HUES48 (cell line): ENCODE results near the gene NRL.

Source experiments
- H3K27ac ChIP-seq: one replicate; pipeline ENCODE4 v1.7.0; 2013; ENCODE audit warnings: low read depth, low read length, inconsistent platforms
- H3K27me3 ChIP-seq: 2 replicates; pipeline ENCODE4 v1.6.1; 2013; ENCODE audit warnings: mild to moderate bottlenecking, low read length; ENCODE audit not compliant: control insufficient read depth, insufficient read depth
- H3K36me3 ChIP-seq: 2 replicates; pipeline ENCODE4 v1.6.1; 2013; ENCODE audit warnings: low read length; ENCODE audit not compliant: control insufficient read depth, insufficient read depth
- H3K4me1 ChIP-seq: 2 replicates; pipeline ENCODE4 v1.6.1; 2013; ENCODE audit warnings: mild to moderate bottlenecking, low read length; ENCODE audit not compliant: control insufficient read depth, insufficient read depth
- H3K4me3 ChIP-seq: 2 replicates; pipeline ENCODE4 v1.5.1; 2013; ENCODE audit warnings: mild to moderate bottlenecking, low read depth, low read length
- H3K9ac ChIP-seq: 2 replicates; pipeline ENCODE4 v1.6.1; 2013; ENCODE audit warnings: mild to moderate bottlenecking, low read depth, low read length, moderate library complexity
- H3K9me3 ChIP-seq: 2 replicates; pipeline ENCODE4 v1.6.1; 2013; ENCODE audit warnings: low read length; ENCODE audit not compliant: control insufficient read depth, insufficient read depth

NRL gene

DNA sequence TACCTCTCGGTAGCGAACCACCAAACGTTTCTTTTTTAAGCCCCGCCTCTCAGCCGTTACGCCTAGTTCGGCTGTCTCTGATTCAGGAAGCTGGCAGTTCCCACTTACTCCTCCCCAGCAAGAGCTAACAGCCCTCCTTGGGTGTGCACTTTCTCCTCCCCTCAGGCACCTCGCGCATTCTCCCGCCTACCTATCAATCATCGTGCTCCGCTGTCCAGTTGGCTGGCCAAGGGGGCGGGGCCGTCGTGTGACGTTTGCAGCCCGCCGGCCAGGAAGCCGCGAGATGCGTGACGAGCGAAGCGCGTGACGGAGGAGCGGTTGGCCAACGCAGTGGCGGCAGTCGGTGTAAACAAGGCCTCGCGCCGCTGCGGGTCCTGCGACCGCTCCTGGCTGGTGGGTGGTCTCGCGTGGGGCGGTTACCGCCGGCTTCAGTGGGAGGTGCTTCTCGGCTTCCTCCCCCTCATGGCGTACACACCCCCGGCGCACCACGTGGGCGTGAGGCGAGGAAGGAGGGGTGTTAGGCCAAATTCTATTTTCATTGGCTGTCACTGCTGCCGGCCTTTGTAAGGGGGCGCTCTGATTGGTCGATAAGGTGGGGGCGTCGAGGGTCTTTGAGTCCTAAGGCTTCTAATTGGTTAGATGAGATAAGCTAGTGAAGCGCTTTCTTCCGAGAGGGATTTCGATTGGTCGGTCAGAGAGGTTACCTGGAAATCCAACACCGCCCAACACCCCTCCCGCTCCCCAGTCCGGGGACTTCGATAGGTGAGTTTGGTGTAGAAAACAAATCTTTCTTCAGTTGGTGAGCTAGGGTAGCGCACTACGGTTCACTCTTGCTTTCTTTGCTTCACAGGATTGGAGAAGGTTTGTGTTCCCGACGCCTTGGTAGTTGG lies at the start of gene NRL, which contains the start of gene DCAF11:
TSS of gene NRL (minus strand) at position 418 of the 890 bp plus-strand sequence. CDS start 32,101 bp downstream, outside the sequence.
TSS of gene DCAF11 (plus strand) at position 246 of the 890 bp plus-strand sequence. CDS start 818 bp downstream, outside the sequence.
- Histone ChIP-seq H3K36me3 (peaks cover 34% of the 10 kb centered on the region), H3K9ac (peak within 1 kb of the TSS; percentile 91), H3K27ac (peak within 1 kb of the TSS; percentile 97), H3K4me1 (no peaks in the 10 kb centered on the region), H3K27me3 (no peaks in the 10 kb centered on the region), H3K9me3 (no peaks in the 10 kb centered on the region), H3K4me3 (peak within 1 kb of the TSS; percentile 92)

DNA sequence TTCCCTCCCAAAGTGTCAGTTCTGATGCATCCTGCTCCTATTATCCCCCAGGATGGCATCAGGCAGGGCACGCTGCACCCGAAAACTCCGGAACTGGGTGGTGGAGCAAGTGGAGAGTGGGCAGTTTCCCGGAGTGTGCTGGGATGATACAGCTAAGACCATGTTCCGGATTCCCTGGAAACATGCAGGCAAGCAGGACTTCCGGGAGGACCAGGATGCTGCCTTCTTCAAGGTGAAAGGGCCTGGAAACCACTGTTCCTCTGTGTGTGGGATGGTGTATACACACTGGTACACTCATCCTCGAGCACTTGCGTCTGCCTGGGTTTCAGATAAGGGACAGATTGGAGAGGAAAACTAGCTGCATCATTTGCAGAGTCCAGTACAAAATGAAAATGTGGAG lies 47.3 kb upstream of the NRL start:
- Histone ChIP-seq H3K9me3 (no peaks in the 10 kb centered on the region), H3K27me3 (no peaks in the 10 kb centered on the region), H3K4me3 (no peak overlapping the region), H3K4me1 (peaks cover 11% of the 10 kb centered on the region; the same call in 1 of the 2 replicates), H3K9ac (no peak overlapping the region), H3K36me3 (peaks cover 56% of the 10 kb centered on the region), H3K27ac (no peak overlapping the region)

DNA sequence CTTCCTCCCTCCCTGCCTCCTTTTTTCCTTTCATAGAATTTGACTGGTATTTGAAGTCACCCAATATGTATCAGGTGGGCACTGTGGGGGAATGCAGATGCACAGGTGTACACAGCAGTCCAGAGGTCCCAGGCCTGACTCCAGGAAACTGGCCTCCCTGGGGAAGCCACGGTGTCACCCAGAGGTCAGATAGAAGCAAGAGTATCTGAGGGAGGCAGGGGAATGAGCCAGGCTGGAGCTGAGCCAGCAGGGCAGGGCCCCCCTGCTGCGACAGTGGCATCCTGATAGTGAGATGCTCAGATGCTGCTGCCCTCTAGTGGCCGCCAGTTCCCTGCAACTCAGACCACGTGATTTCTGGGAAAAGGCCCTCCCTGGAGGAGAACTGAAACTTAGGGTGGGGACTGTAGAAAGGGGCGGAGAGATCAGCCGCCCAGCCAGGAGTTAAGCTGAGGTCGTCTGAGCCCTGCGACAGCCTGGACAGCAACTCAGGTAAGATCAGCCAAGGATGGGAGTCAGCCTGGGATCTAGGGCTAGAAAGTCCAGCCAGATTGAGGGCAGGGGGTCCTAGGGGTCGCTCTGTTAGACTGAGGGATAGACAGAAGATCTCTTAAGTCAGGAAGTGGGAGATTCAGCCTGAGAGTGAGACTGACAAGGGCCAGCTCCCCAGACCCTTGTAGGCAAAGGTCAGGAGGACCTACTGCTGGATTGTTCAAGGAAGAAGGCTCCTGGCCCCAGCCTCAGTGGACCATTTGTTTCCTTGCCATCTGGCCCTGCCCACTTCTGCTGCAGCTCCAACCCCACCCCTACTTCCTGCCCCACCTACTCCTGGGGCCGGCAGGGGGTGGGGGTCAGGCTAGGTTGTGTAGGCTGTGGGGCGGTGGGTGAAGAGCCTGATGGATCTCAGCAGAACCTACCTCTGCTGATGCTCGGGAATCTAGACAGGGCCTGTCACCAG lies 46.4 kb upstream of the NRL start, which contains the start of gene IRF9:
TSS of gene IRF9 (plus strand) at position 416 of the 955 bp plus-strand sequence. CDS start 880 bp downstream, outside the sequence.
- Histone ChIP-seq H3K27me3 (no peaks in the 10 kb centered on the region), H3K27ac (peak within 1 kb of the TSS; percentile 30), H3K4me3 (peak within 1 kb of the TSS; percentile 57), H3K36me3 (peaks cover 63% of the 10 kb centered on the region), H3K4me1 (peaks cover 11% of the 10 kb centered on the region; the same call in 1 of the 2 replicates), H3K9ac (no peak within 1 kb of the TSS), H3K9me3 (no peaks in the 10 kb centered on the region)

DNA sequence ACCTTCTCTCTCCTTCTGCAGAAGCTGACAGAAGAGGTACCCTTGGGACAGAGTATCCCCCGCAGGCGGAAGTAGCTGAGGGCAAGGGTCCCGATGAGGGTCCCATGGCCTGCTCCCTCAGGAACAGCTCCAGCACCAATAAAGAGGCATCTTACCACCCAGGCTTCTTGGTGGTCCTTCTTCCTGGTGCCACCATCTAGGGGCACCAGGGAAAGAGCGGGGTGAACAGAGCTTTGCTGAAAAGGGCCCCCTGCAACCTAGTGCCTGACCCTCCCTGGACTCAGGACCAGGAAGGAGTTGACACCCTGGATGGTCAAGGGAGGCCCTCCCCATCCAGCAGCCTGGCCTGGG lies 45.7 kb upstream of the NRL start:
- Histone ChIP-seq H3K9ac (no peak overlapping the region), H3K4me1 (peaks cover 11% of the 10 kb centered on the region; the same call in 1 of the 2 replicates), H3K36me3 (peaks cover 63% of the 10 kb centered on the region), H3K4me3 (no peak overlapping the region), H3K27ac (no peak overlapping the region), H3K9me3 (no peaks in the 10 kb centered on the region), H3K27me3 (no peaks in the 10 kb centered on the region)

DNA sequence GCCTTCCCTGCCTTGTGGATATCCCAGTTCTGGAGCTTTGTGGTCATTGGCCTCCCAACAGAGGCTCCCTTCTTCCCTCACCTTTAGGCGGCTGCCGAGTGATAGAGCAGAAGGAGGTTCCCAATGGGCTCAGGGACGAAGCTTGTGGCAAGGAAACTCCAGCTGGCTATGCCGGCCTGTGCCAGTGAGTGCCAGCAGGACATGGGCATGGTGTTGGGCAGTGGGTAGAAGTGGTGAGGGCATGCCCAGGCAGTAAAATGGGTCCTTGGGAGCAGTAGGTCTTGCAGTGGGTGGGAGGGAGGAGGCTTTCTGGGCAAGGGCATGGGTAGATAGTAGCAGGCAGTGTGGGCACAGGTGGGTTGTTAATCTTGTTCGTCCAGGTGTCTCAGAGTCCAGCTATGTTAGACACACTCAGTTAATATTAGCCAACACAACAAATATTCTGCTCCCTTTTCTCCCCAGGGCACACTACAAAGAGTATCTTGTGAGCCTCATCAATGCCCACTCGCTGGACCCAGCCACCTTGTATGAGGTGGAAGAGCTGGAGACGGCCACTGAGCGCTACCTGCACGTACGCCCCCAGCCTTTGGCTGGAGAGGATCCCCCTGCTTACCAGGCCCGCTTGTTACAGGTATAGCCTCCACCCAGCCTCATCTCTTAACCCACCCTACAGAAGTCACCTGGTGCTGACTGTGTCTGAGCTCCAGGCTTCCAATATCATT lies 45.2 kb upstream of the NRL start:
- H3K4me1 ChIP-seq, result peaks cover 11% of the 10 kb centered on the region; the same call in 1 of the 2 replicates
- H3K27me3 ChIP-seq, result no peaks in the 10 kb centered on the region
- H3K36me3 ChIP-seq, result peaks cover 63% of the 10 kb centered on the region
- no peak overlapping the region for H3K27ac ChIP-seq
- H3K9ac ChIP-seq, result no peak overlapping the region
- H3K4me3 ChIP-seq, result no peak overlapping the region
- no peaks in the 10 kb centered on the region for H3K9me3 ChIP-seq

DNA sequence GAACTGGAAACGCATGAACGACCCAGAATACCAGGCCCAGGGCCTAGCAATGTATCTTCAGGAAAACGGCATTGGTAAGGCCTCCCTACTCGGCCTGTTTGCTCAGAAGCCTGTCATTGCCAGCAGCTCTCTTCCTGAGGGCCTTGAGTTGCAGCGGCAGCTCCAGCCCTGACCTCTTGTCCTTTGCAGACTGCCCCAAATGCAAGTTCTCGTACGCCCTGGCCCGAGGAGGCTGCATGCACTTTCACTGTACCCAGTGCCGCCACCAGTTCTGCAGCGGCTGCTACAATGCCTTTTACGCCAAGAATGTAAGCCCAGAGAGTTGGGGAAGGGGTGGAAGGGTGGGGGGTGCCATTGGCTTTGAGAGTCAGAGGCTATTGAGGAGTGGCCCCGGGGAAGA lies 42.6 kb upstream of the NRL start:
- Histone ChIP-seq H3K4me1 (peaks cover 11% of the 10 kb centered on the region; the same call in 1 of the 2 replicates), H3K9ac (no peak overlapping the region), H3K4me3 (no peak overlapping the region), H3K36me3 (peaks cover 65% of the 10 kb centered on the region), H3K27ac (no peak overlapping the region), H3K9me3 (no peaks in the 10 kb centered on the region), H3K27me3 (no peaks in the 10 kb centered on the region)

DNA sequence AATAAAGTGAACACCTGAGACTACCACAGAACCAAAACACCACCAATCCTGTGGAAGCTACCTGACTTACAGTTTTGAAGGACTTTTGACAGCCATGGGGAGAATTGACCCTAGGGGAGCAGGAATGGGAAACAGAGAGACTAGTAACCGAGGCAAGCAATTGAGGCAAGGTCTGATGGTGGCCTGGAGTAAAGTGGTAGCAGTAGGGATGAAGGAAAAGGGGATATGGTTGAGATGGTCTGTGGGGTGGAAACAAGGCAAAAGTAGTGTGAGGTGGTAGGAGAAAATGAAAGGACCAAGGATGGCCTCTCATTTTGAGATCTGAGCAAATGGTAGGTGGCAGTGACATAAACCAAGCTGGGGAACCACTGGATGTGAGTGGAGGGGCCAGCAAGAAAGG lies 42.1 kb upstream of the NRL start:
- Histone ChIP-seq H3K4me3 (no peak overlapping the region), H3K9ac (no peak overlapping the region), H3K4me1 (peaks cover 10% of the 10 kb centered on the region; the same call in 1 of the 2 replicates), H3K27me3 (no peaks in the 10 kb centered on the region), H3K36me3 (peaks cover 70% of the 10 kb centered on the region), H3K9me3 (no peaks in the 10 kb centered on the region), H3K27ac (no peak overlapping the region)

DNA sequence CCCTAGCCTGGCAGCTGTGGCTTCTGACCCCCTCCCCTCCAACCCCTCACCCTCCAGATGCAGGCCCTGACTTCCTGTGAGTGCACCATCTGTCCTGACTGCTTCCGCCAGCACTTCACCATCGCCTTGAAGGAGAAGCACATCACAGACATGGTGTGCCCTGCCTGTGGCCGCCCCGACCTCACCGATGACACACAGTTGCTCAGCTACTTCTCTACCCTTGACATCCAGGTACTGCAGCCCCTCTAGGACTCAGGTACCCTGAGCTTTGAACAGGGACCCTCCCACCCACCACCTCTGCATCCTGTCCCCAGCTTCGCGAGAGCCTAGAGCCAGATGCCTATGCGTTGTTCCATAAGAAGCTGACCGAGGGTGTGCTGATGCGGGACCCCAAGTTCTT lies 40.4 kb upstream of the NRL start:
- no peak overlapping the region for H3K4me3 ChIP-seq
- no peaks in the 10 kb centered on the region for H3K4me1 ChIP-seq
- H3K9ac ChIP-seq, result no peak overlapping the region
- H3K9me3 ChIP-seq, result no peaks in the 10 kb centered on the region
- H3K36me3 ChIP-seq, result peaks cover 80% of the 10 kb centered on the region
- H3K27me3 ChIP-seq, result no peaks in the 10 kb centered on the region
- no peak overlapping the region for H3K27ac ChIP-seq

DNA sequence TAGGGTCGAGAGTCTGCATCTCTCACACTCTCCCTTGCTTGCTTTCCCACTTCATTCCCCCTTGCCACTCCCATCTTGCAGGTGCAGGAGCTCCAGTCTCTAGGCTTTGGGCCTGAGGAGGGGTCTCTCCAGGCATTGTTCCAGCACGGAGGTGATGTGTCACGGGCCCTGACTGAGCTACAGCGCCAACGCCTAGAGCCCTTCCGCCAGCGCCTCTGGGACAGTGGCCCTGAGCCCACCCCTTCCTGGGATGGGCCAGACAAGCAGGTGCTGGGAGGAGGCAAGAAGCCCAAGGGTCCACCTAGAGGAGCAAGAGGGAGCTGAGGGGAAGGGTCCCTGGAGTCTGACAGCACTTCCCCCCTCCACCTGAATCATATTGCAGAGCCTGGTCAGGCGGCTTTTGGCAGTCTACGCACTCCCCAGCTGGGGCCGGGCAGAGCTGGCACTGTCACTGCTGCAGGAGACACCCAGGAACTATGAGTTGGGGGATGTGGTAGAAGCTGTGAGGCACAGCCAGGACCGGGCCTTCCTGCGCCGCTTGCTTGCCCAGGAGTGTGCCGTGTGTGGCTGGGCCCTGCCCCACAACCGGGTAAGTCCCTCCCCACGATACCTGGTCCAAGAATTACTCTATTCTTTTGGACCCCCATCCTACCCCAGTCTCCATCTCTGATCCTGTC lies 36.8 kb upstream of the NRL start:
- Histone ChIP-seq H3K27ac (no peak overlapping the region), H3K4me3 (no peak overlapping the region), H3K4me1 (peaks cover 7% of the 10 kb centered on the region), H3K27me3 (no peaks in the 10 kb centered on the region), H3K9me3 (no peaks in the 10 kb centered on the region), H3K36me3 (peaks cover 68% of the 10 kb centered on the region), H3K9ac (no peak overlapping the region)

DNA sequence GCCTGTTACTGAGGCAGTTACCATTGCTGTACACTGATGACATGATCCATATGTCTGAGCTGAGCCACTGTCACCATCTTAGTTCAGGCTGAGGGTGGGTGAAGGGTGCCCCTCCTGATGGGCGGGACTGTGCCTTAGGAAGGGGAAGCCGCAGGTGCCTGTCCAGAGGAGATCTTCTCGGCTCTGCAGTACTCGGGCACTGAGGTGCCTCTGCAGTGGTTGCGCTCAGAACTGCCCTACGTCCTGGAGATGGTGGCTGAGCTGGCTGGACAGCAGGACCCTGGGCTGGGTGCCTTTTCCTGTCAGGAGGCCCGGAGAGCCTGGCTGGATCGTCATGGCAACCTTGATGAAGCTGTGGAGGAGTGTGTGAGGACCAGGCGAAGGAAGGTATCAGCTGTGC lies 36.2 kb upstream of the NRL start:
- no peaks in the 10 kb centered on the region for H3K27me3 ChIP-seq
- no peak overlapping the region for H3K4me3 ChIP-seq
- H3K36me3 ChIP-seq, result peaks cover 64% of the 10 kb centered on the region
- no peaks in the 10 kb centered on the region for H3K9me3 ChIP-seq
- no peak overlapping the region for H3K9ac ChIP-seq
- H3K27ac ChIP-seq, result no peak overlapping the region
- peaks cover 8% of the 10 kb centered on the region for H3K4me1 ChIP-seq
